Fibroblast of peridontal ligament (primary cell): ENCODE data around the gene CEP250.
"Not testable (repeated sequence)": the region's sequence is repeated elsewhere in the genome, so short reads cannot be mapped to it uniquely, and the experiment has no call there.

Experiments
- DNase-seq: peaks from one replicate; pipeline ENCODE4 v3.0.0-alpha.2; 2010; ENCODE audit errors: extremely low read depth

Gene CEP250

DNA sequence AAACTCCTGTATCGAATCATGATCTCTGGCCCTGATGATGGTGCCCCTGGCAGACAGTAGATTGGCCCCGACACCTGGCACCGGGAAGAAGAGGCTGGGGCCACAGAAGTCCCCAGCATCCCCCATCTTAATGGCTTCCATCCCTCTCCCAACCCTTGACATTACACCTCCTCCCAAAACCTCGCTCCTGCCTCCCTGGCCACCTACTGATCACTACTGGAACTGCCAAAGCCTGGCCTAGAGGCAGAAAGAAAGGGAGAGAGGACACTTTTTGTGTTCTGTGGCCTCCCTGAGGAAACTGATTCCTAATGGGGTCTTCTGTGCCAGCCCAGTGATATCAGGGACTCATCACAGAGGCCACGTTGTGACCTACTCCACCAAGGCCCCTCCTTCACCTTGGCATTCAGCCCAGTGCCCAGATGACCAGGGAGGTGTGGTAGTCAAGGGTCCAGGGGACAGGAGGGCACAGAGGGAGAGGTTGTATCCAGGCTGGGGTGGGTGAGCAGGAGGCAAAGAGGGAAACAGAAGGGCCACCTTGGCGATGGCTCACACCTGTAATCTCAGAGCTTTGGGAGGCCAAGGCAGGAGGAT lies 68.0 kb downstream of the CEP250 start:
- DNase-seq = no peak

GRCh38 chr20:35525639-35526038 lies 70.2 kb downstream of the CEP250 start:
- DNase-seq = no peak

- no peak for DNase-seq
These were observed 71.8 kb downstream of the CEP250 start for GRCh38 chr20:35527122-35527769.

- no peak for DNase-seq
These were observed 74.2 kb downstream of the CEP250 start, which contains the start of gene C20orf173 for GRCh38 chr20:35529552-35529951. Gene C20orf173 (minus strand): TSS chr20:35529652. CDS start chr20:35529373, 279 bp downstream.

- DNase-seq = no peak
These were observed 84.4 kb downstream of the CEP250 start for GRCh38 chr20:35539756-35540212.

- no peak for DNase-seq
These were observed 85.9 kb downstream of the CEP250 start for GRCh38 chr20:35541118-35541782.

GRCh38 chr20:35541783-35542662 lies 86.6 kb downstream of the CEP250 start, which contains the start of gene ERGIC3:
Gene ERGIC3 (plus strand): TSS chr20:35542078. CDS start chr20:35542098, 20 bp downstream.
- DNase-seq = peak; percentile 90

GRCh38 chr20:35542990-35543389 lies 87.6 kb downstream of the CEP250 start:
- DNase-seq = no peak

- DNase-seq = no peak
These were observed 89.0 kb downstream of the CEP250 start for GRCh38 chr20:35544436-35544835.

GRCh38 chr20:35544941-35545340 lies 89.5 kb downstream of the CEP250 start:
- peak; percentile 14 for DNase-seq

DNA sequence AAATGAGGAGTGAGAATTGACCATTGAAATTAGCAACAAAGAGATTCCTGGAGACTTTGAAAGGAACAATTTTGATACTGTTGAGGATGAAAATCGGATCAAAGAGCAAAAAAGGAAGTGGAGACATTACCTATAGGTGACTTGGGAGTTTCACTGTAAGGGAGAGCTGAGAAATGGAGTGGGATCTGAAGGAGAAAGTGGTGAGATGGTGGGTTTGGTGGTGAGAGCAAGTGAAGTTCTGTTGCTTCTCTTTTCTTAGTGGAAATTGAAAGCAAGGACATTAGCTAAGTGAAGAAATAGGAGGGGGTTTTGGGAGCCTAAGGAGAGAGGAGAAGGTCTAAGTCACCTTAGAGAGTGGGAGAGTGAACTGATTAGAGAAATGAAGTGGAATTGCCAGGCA lies 90.7 kb downstream of the CEP250 start:
- no peak for DNase-seq

GRCh38 chr20:35547329-35547728 lies 91.9 kb downstream of the CEP250 start:
- DNase-seq = no peak

DNA sequence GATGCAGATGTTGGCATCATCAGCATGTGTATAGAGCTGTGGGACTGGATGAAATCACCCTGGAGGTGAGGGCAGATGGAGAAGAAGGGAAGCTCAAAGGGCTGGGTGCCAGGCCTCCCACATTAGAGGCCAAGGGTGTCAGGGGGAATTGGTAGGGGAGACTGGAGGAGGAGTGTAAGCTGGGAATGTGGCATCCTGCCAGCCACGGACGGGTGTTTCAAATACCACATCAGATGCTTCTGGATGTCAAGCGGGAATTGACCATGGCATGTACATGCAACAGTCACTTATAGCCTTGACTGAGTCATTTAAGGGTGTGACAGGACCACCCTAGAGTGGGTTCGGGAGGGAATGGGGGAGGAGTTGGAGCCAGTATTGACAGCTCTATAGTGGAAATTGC lies 96.1 kb downstream of the CEP250 start:
- no peak for DNase-seq

DNA sequence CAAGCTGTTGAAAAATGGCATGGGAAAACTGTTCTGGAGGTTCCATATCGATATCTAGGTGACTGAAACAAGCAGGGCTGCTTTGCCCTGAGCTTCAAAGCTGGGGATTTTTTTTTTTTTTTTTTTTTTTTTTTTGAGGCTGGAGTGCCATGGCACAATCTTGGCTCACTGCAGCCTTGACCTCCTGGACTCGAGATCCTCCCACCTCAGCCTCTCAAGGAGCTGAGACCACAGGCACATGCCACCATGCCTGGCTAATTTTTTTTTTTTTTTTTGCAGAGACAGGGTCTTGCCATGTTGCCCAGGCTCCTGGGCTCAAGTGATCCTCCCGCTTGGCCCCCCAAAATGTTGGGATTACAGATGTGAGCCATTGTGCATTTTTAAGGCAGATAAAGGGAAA lies 97.5 kb downstream of the CEP250 start:
- DNase-seq = no peak

DNA sequence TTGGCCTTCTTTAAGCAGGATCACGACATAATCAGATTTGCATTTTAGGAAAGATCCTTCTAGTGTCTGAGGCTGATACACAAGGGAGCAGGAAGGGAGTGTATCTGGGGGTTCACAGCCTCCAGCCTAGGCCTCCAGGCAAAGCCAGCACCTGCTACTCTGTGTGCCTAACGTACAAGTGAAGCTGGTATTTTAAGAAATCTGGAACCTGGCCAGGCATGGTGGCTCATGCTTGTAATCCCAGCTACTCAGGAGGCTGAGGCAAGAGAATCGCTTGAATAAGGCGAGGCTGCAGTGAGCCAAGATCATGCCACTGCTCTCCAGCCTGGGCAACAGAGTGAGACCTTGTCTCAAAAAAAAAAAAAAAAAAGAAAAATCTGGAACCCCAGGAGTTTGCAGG lies 100.1 kb downstream of the CEP250 start:
- DNase-seq = not testable (repeated sequence)

GRCh38 chr20:35555951-35556645 lies 100.7 kb downstream of the CEP250 start:
- DNase-seq = no peak

DNA sequence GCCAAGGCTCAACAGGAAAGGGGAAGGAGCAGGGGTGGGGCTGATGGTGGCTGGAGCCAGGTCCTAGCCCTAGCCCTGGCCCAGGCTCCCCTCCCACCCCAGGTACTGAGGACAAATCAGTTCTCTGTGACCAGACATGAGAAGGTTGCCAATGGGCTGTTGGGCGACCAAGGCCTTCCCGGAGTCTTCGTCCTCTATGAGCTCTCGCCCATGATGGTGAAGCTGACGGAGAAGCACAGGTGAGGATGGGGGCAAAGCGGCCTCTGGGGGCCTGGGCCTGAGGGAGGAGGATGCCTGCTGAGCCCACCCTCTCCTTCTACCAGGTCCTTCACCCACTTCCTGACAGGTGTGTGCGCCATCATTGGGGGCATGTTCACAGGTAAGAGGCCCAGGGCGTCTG lies 101.5 kb downstream of the CEP250 start:
- no peak for DNase-seq

- no peak for DNase-seq
These were observed 103.1 kb downstream of the CEP250 start for GRCh38 chr20:35558451-35558850.

DNA sequence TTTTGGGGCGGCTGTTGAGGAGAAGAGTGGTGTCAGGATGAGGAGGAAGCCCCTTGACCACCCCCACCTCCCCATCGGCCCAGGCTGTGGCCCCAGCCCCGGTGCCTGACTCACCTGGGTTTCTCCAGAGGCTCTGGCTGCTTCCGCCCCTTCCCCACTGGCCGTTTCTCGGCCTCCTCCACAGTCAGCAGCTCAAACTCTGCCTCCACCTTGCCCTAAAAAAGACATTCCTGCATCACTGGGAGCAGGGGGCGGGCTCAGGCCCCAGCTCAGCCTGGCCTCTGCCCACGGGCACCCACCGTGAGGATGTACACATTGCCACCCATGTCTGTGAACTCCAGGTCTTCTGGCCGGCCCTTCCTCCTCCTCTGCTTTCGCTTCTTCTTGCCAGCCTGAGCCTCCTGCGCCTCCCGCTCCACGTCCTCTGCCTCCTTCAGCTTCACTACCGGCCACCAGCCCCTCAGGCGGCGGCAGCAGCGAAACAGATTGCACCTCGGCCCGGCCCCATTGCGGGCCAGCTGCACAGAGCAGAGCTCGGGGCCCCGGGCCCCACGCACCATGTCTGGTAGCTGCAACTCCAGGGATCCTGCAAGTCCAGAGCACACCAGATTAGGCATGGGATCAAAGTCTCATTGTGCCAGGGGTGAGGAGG lies 103.8 kb downstream of the CEP250 start:
- no peak for DNase-seq

DNA sequence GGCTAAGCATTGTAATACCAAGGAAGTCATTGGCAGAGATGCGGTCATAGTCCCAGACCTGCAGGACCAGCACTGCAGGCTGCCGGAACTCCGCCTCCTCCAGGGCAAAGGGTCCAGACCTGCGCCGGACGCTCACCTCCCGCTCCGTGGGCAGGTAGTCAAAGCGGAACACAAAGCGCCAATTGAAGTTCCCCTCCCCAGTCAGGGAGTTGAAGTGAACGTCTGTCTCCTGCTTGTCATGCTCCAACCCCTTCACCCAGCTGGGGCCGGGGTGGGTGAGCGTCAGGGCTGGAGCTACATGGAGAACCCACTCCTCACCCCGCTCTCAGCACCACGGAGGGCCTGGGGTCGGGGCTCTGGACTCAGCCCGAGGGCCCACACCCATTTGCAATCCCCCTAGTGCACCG lies 104.7 kb downstream of the CEP250 start:
- no peak for DNase-seq

GRCh38 chr20:35560541-35560940 lies 105.1 kb downstream of the CEP250 start:
- no peak for DNase-seq
